Mesenchymal stem cell (in vitro differentiated cells and primary cell): ENCODE data around the gene LY6G6D.

Source experiments
- DNase-seq: peaks from one replicate; pipeline ENCODE4 v3.0.0-alpha.2; 2013
- H2AFZ ChIP-seq: one replicate; pipeline ENCODE4 v1.6.1; 2013; ENCODE audit warnings: low read depth, mild to moderate bottlenecking, control low read depth, inconsistent platforms, low read length, moderate library complexity
- H2AK5ac ChIP-seq: 2 replicates; pipeline ENCODE4 v1.6.1; 2013; ENCODE audit warnings: low read length, moderate library complexity, mild to moderate bottlenecking, inconsistent platforms; ENCODE audit not compliant: severe bottlenecking
- H2BK120ac ChIP-seq: one replicate; pipeline ENCODE4 v1.6.1; 2013; ENCODE audit warnings: low read depth, mild to moderate bottlenecking, inconsistent platforms, low read length, moderate library complexity
- H2BK12ac ChIP-seq, 2 experiments: one replicate each; pipeline ENCODE4 v1.6.1; 2013; ENCODE audit warnings: inconsistent platforms in 2 of 2, low read length in 2 of 2, mild to moderate bottlenecking in 2 of 2, moderate library complexity in 2 of 2, control low read depth in 1 of 2
- H2BK15ac ChIP-seq: one replicate; pipeline ENCODE4 v1.6.1; 2013; ENCODE audit warnings: mild to moderate bottlenecking, low read depth, inconsistent platforms; ENCODE audit not compliant: poor library complexity, severe bottlenecking
- H2BK5ac ChIP-seq: 2 replicates; pipeline ENCODE4 v1.6.1; 2013; ENCODE audit warnings: low read depth, mild to moderate bottlenecking, low read length, control low read depth, inconsistent platforms; ENCODE audit not compliant: poor library complexity, severe bottlenecking
- H3K14ac ChIP-seq, 2 experiments: one replicate each; pipeline ENCODE4 v1.6.1; 2013; ENCODE audit warnings: inconsistent platforms in 2 of 2, low read length in 2 of 2, control low read depth in 1 of 2, mild to moderate bottlenecking in 1 of 2, moderate library complexity in 1 of 2
- H3K18ac ChIP-seq, 2 experiments: one replicate each; pipeline ENCODE4 v1.6.1; 2013; ENCODE audit warnings: inconsistent platforms in 2 of 2, low read length in 2 of 2, control low read depth in 1 of 2, low read depth in 1 of 2, mild to moderate bottlenecking in 1 of 2
- H3K23ac ChIP-seq, 2 experiments: one replicate each; pipeline ENCODE4 v1.6.1; 2013; ENCODE audit warnings: inconsistent platforms in 2 of 2, low read length in 2 of 2, mild to moderate bottlenecking in 2 of 2, moderate library complexity in 2 of 2, control low read depth in 1 of 2
- H3K27ac ChIP-seq: 2 replicates; pipeline ENCODE4 v1.5.1; 2013; ENCODE audit warnings: mild to moderate bottlenecking, moderate library complexity, low read length, control low read depth, inconsistent platforms; ENCODE audit not compliant: poor library complexity, severe bottlenecking
- H3K27me3 ChIP-seq, 2 experiments: 2 replicates each; pipeline versions ENCODE4 v1.6.1 to v1.7.0; 2013; ENCODE audit warnings: low read length in 2 of 2, mild to moderate bottlenecking in 2 of 2, moderate library complexity in 2 of 2, control low read depth in 1 of 2, inconsistent platforms in 1 of 2; ENCODE audit not compliant: control insufficient read depth in 1 of 2, insufficient read depth in 1 of 2
- H3K36me3 ChIP-seq, 2 experiments: 2 replicates each; pipeline versions ENCODE4 v1.6.1 to v1.7.0; 2013; ENCODE audit warnings: low read length in 2 of 2, control low read depth in 1 of 2, inconsistent platforms in 1 of 2, low read depth in 1 of 2, mild to moderate bottlenecking in 1 of 2; ENCODE audit not compliant: insufficient read depth in 2 of 2, control insufficient read depth in 1 of 2
- H3K4ac ChIP-seq, 2 experiments: one replicate each; pipeline ENCODE4 v1.6.1; 2013; ENCODE audit warnings: inconsistent platforms in 2 of 2, low read length in 2 of 2, mild to moderate bottlenecking in 2 of 2, moderate library complexity in 2 of 2, control low read depth in 1 of 2, low read depth in 1 of 2
- H3K4me1 ChIP-seq: 2 replicates; pipeline ENCODE4 v1.6.1; 2013; ENCODE audit warnings: low read depth, low read length, control low read depth; ENCODE audit not compliant: control insufficient read depth, insufficient read depth
- H3K4me2 ChIP-seq: 2 replicates; pipeline ENCODE4 v1.6.1; 2013; ENCODE audit warnings: low read length, mild to moderate bottlenecking, inconsistent platforms; ENCODE audit not compliant: poor library complexity, severe bottlenecking
- H3K4me3 ChIP-seq, 2 experiments: 2 replicates each; pipeline versions ENCODE4 v1.5.1 to v1.7.0; 2013; ENCODE audit warnings: low read length in 2 of 2, mild to moderate bottlenecking in 2 of 2, control low read depth in 1 of 2, low read depth in 1 of 2; ENCODE audit not compliant: insufficient read depth in 1 of 2
- H3K79me1 ChIP-seq: replicated peaks from 2 replicates; pipeline ENCODE4 v1.6.1; 2013; ENCODE audit warnings: mild to moderate bottlenecking, control low read depth, low read length, inconsistent platforms; ENCODE audit not compliant: poor library complexity, severe bottlenecking
- H3K9ac ChIP-seq: 2 replicates; pipeline ENCODE4 v1.7.0; 2013; ENCODE audit warnings: mild to moderate bottlenecking, low read length, moderate library complexity
- H3K9me3 ChIP-seq: 2 replicates; pipeline ENCODE4 v1.7.0; 2013; ENCODE audit warnings: mild to moderate bottlenecking, low read length; ENCODE audit not compliant: control insufficient read depth
- H4K8ac ChIP-seq: one replicate; pipeline ENCODE4 v1.6.1; 2013; ENCODE audit warnings: inconsistent platforms, mild to moderate bottlenecking, low read length, moderate library complexity
- H4K91ac ChIP-seq: one replicate; pipeline ENCODE4 v1.6.1; 2013; ENCODE audit warnings: mild to moderate bottlenecking, low read length, inconsistent platforms
- WGBS: methylation state at CpG from one replicate; pipeline ENCODE4 v1.1.7; 2013; ENCODE audit warnings: mixed read lengths; 5-methylcytosine and 5-hydroxymethylcytosine counted together

LY6G6D gene

DNA sequence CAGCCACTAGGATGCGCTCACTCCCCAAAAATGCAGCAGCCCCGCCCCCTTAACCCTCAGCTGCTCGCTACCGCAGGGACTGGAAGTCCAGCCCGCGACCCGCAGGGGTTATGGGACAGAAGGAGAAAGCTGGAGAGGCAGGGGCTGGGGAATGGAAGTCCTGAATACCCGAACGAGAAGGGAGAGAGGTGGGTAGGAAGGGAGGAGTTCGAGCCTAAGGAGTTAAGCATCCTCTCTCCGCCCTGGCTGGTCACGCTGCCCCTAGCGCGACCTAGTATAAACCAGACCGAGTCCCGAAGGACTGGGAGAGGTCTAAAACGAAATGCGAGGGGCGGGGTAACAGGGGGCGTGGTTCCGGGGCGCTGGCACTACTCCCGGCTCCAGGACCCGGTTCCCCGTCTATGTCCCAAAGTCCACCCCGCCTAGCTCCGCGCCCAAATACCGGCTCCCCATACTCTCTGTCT is 14.4 kb downstream of the LY6G6D start:
- Histone ChIP-seq H3K14ac (peak overlapping the region in 1 of 2 experiments; percentile 56), H2BK12ac (no peak overlapping the region), H3K36me3 (peaks cover 62 to 67% of the 10 kb centered on the region in 2 experiments), H3K27ac (peak overlapping the region; percentile 67), H3K4me2 (peak overlapping the region; percentile 82), H3K4ac (peak overlapping the region; percentile 66 to 80), H3K4me3 (peak overlapping the region; percentile 74 to 93), H3K23ac (no peak overlapping the region), H3K18ac (peak overlapping the region; percentile 85 to 89), H2BK5ac (peak overlapping the region; percentile 15), H4K91ac (peak overlapping the region; percentile 89), H3K9ac (peak overlapping the region; percentile 98), H2AFZ (no peak overlapping the region), H3K4me1 (peaks cover 22% of the 10 kb centered on the region), H4K8ac (peak overlapping the region; percentile 96), H3K27me3 (no peaks in the 10 kb centered on the region), H3K9me3 (no peaks in the 10 kb centered on the region), H3K79me1 (peaks cover 19% of the 10 kb centered on the region), H2AK5ac (no peak overlapping the region), H2BK120ac (peak overlapping the region; percentile 82), H2BK15ac (peak overlapping the region; percentile 87)
- 0% methylated on average over 8 of the region's 29 CpGs for whole genome bisulfite sequencing
- peak; percentile 95 for DNase-seq

DNA sequence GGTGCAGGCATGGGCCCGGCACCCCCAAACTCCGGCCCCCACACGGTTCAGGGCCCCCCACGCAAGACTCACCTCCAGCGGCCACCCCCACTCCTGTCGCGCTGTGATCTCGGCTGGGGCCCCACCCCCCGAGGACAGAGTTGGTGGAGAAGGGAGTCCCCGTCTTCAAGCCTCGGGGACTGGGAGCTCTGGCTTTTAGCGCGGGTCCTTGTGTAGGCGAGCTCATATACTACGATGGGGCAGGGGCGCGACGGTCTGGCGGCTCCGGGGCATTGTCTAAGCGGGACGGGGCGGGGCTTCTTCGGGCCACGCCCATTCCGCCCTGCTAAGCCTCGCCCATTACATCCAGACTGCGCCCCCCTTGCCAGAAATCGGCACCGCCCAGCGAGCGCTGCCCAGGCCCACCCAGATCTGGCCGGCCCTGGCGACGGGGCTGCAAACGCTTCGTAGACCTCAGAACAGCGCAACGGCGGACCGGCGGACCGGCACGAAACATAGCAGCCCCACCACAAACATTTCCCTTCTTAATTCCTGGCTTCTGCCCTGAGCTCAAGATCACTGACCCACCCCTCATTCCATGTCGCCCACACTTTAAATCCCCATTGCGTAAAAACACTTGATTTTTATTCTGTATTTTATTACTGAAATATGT is 15.0 kb downstream of the LY6G6D start:
- peak overlapping the region; percentile 87 for H2BK15ac ChIP-seq
- H3K27me3 ChIP-seq: no peaks in the 10 kb centered on the region
- H3K9me3 ChIP-seq: no peaks in the 10 kb centered on the region
- peak overlapping the region; percentile 67 for H3K27ac ChIP-seq
- no peak overlapping the region for H2AK5ac ChIP-seq
- no peak overlapping the region for H2BK5ac ChIP-seq
- H3K4me3 ChIP-seq: peak overlapping the region; percentile 74 to 93
- no peak overlapping the region for H2AFZ ChIP-seq
- WGBS: under 1% methylated on average over 31 of the region's 46 CpGs
- H3K14ac ChIP-seq: peak overlapping the region in 1 of 2 experiments; percentile 56
- H2BK12ac ChIP-seq: no peak overlapping the region
- H3K23ac ChIP-seq: no peak overlapping the region
- H3K18ac ChIP-seq: peak overlapping the region; percentile 85 to 89
- H3K4me1 ChIP-seq: peaks cover 22% of the 10 kb centered on the region
- H2BK120ac ChIP-seq: peak overlapping the region; percentile 82
- H4K91ac ChIP-seq: peak overlapping the region; percentile 89
- peaks cover 19% of the 10 kb centered on the region for H3K79me1 ChIP-seq
- H3K4me2 ChIP-seq: peak overlapping the region; percentile 82
- peak overlapping the region; percentile 96 for H4K8ac ChIP-seq
- H3K36me3 ChIP-seq: peaks cover 57 to 67% of the 10 kb centered on the region in 2 experiments
- peak overlapping the region; percentile 66 to 80 for H3K4ac ChIP-seq
- H3K9ac ChIP-seq: peak overlapping the region; percentile 98
- DNase-seq: peak; percentile 92

DNA sequence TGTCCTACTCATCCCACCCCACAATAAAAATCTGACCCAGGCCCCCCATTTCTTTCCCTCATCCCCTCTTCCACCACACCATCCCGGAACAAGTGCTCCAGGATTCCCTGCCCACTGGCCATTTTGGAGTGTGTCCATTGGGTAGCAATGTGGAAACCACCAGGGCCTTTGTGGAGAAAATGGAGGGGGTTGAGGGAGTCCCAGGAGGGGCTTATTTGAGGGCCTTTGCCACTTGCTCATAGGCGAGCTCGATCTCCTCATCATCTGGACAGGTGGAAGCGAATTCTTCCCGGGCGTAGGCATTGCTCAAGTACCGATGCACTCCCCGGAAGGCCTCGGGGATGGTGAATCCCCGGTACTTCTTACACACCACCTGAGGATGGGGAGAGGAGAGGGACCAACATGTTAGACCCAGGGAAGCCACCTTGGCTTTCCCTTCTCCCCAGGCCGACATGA is 15.5 kb downstream of the LY6G6D start:
- Histone ChIP-seq H2BK120ac (no peak overlapping the region), H3K27ac (peak overlapping the region; percentile 19), H3K4me2 (peak overlapping the region; percentile 82), H3K36me3 (peaks cover 57 to 66% of the 10 kb centered on the region in 2 experiments), H2AFZ (no peak overlapping the region), H3K27me3 (no peaks in the 10 kb centered on the region), H3K9me3 (no peaks in the 10 kb centered on the region), H2BK12ac (no peak overlapping the region), H4K8ac (peak overlapping the region; percentile 80), H2BK15ac (peak overlapping the region; percentile 62), H2BK5ac (no peak overlapping the region), H3K18ac (no peak overlapping the region), H3K4me3 (peak overlapping the region in 1 of 2 experiments; percentile 93), H4K91ac (peak overlapping the region; percentile 8), H3K14ac (no peak overlapping the region), H3K79me1 (peaks cover 19% of the 10 kb centered on the region), H3K4ac (no peak overlapping the region), H3K4me1 (peaks cover 22% of the 10 kb centered on the region), H3K23ac (no peak overlapping the region), H3K9ac (peak overlapping the region; percentile 98), H2AK5ac (no peak overlapping the region)
- 77% methylated on average over 10 of the region's 11 CpGs for WGBS
- DNase-seq: no peak

DNA sequence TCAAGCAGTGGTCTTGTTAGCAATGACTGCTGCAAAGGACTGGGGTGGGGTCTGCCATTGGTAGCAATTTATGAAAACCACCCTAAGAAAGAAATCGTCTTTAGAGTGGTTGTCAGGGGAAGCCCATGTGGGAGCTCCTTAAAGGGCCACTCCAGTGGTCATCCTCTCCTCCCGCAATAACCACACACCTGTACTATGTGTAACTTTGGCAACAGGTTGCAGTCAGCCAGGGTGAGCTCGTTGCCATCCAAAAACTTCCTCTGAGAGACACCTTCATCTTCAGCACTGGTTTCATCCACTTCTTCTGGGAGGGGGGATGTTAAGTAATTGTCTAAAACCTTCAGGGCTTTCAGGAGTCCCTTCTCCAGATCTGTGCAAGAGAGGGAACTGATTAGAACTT is 16.9 kb downstream of the LY6G6D start:
- peaks cover 25% of the 10 kb centered on the region for H3K4me1 ChIP-seq
- H3K4ac ChIP-seq: no peak overlapping the region
- 98% methylated on average over 3 of the region's 3 CpGs for WGBS

More for the DNA sequence above, 16.9 kb downstream of the LY6G6D start:
- Histone ChIP-seq H3K27me3 (no peaks in the 10 kb centered on the region), H2BK12ac (no peak overlapping the region), H3K18ac (no peak overlapping the region), H3K4me2 (no peak overlapping the region), H3K4me3 (peak overlapping the region in 1 of 2 experiments; percentile 14), H4K8ac (no peak overlapping the region), H3K27ac (no peak overlapping the region), H2AK5ac (no peak overlapping the region), H4K91ac (no peak overlapping the region), H3K9me3 (no peaks in the 10 kb centered on the region), H2BK120ac (no peak overlapping the region), H2BK5ac (no peak overlapping the region), H3K36me3 (peaks cover 48 to 52% of the 10 kb centered on the region in 2 experiments), H3K14ac (no peak overlapping the region), H3K23ac (peak overlapping the region in 1 of 2 experiments; percentile 54), H3K9ac (peak overlapping the region; percentile 12), H2AFZ (no peak overlapping the region), H3K79me1 (peaks cover 21% of the 10 kb centered on the region), H2BK15ac (no peak overlapping the region)
- DNase-seq: no peak
